Astrocyte of the spinal cord (primary cell): Measurements from ENCODE around the gene CTIF.

ENCODE experiments used
- DNase-seq: peaks from one replicate; pipeline ENCODE4 v3.0.0; 2011; ENCODE audit warnings: low read depth, low spot score
- H3K4me3 ChIP-seq: 2 replicates; pipeline ENCODE4 v1.5.1; 2011; ENCODE audit warnings: low read depth, mild to moderate bottlenecking, low read length, moderate library complexity
- in situ Hi-C: cut with HindIII; loops from 2 replicates; pipeline ENCODE4 v1.10.0; 2017; ENCODE audit warnings: low sequenced_read_pairs
- TF ChIP-seq, protein P1 (sequence below): IDR thresholded peaks from 2 replicates; pipeline ENCODE4 v1.5.1; 2012; ENCODE audit warnings: low read depth, mild to moderate bottlenecking, low read length, inconsistent platforms

CTIF gene

GRCh38 chr18:48670751-48671560 is 132.1 kb downstream of the CTIF start:
- DNase-seq, result no peak
- TF ChIP-seq, protein P1, sequence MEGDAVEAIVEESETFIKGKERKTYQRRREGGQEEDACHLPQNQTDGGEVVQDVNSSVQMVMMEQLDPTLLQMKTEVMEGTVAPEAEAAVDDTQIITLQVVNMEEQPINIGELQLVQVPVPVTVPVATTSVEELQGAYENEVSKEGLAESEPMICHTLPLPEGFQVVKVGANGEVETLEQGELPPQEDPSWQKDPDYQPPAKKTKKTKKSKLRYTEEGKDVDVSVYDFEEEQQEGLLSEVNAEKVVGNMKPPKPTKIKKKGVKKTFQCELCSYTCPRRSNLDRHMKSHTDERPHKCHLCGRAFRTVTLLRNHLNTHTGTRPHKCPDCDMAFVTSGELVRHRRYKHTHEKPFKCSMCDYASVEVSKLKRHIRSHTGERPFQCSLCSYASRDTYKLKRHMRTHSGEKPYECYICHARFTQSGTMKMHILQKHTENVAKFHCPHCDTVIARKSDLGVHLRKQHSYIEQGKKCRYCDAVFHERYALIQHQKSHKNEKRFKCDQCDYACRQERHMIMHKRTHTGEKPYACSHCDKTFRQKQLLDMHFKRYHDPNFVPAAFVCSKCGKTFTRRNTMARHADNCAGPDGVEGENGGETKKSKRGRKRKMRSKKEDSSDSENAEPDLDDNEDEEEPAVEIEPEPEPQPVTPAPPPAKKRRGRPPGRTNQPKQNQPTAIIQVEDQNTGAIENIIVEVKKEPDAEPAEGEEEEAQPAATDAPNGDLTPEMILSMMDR, result no peak
- in situ Hi-C loops, result no loop called here
- H3K4me3 ChIP-seq, result no peak overlapping the region

DNA sequence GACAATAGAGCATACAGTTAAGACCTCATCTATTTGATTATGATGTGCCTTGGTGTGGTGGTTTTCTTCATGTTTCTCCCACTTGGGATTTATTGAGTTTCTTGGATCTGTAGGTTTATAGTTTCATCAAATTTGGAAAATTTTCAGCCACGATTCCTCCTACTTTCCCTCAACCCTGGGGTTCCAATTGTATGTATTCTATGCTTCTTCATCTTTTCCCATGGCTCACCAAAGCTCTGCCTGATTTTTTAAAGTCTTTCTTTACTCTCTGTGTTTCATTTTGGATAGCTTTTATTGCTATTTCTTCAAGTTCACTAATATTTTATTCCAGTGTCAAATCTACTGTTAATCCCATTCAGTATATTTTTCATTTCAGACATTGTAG is 132.7 kb downstream of the CTIF start:
- in situ Hi-C loops, result no loop called here
- no peak for DNase-seq
- no peak overlapping the region for H3K4me3 ChIP-seq
- TF ChIP-seq, protein P1, result no peak

- H3K4me3 ChIP-seq, result no peak overlapping the region
- TF ChIP-seq, protein P1, result no peak
- in situ Hi-C loops, result no loop called here
- no peak for DNase-seq
These were observed 134.0 kb downstream of the CTIF start for GRCh38 chr18:48672671-48673340.

- TF ChIP-seq, protein P1, result no peak
- DNase-seq, result no peak
- no peak overlapping the region for H3K4me3 ChIP-seq
- in situ Hi-C loops, result no loop called here
These were observed 134.6 kb downstream of the CTIF start for GRCh38 chr18:48673456-48673852.

DNA sequence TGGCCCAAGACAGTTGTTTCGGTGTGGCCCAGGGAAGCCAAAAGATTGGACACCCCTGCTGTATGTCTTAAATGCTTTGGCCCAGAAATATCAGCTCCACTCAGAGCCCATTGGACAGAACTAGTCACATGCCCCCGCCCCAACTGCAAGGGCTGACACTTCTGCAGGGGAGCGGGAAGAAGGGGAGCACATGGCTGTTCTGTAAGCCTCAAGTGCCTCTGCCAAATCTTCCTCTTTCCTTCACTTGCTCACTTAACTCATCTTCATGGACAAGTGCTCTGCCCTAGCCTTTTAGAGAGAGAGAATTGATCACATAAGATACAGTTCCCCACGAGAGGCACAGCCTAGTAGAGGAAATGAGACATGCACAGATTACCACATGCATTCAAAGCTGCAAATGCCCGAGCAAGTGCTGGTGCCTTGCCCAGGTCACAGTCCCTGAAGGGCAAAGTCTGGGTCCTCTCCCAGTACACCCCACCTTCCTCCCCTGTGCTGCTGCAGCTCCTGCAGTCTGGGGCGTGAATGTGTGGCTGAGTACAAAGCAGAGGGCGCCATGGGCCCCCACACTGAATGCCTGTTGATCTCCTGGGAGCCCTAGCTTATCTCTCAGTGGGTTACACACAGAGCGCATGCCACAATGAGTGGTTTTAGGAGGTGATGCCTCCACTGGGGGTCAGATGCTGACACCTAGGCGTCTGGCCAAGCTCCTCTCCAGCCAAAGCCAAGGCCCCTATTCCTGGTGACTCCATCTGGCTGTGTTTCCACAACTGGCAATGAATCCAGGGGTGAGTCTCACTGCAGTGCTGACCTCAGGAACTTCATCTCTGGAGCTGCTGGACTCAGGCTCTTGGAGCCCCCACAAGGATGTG is 135.3 kb downstream of the CTIF start:
- TF ChIP-seq, protein P1, result peak; percentile 1
- peak; percentile 21 for DNase-seq
- H3K4me3 ChIP-seq, result no peak overlapping the region
- in situ Hi-C loops, result no loop called here

- no peak for DNase-seq
- in situ Hi-C loops, result no loop called here
- H3K4me3 ChIP-seq, result no peak overlapping the region
- TF ChIP-seq, protein P1, result no peak
These were observed 136.0 kb downstream of the CTIF start for GRCh38 chr18:48674758-48675351.
